Esophagus squamous epithelium (tissue), 4 donors: ENCODE results near the gene C2CD4C.

ENCODE experiments used
- POLR2A ChIP-seq, 4 donors: fragments of 450-650 bp; IDR thresholded peaks; one replicate each; pipeline ENCODE4 v1.6.1; 2017; ENCODE audit warnings: antibody characterized with exemption in 4 of 4, mild to moderate bottlenecking in 4 of 4, moderate library complexity in 3 of 4
- TF ChIP-seq, protein P1 (sequence below), 6 experiments: fragments of 450-650 bp in 4 of 6; fragments of 200-600 bp in 2 of 6; sonication (generic) in 2 of 6; IDR thresholded peaks; one replicate each; pipeline ENCODE4 v1.5.1; 2016 to 2019; ENCODE audit warnings: antibody characterized with exemption in 6 of 6, mild to moderate bottlenecking in 4 of 6, moderate library complexity in 4 of 6

DNA sequence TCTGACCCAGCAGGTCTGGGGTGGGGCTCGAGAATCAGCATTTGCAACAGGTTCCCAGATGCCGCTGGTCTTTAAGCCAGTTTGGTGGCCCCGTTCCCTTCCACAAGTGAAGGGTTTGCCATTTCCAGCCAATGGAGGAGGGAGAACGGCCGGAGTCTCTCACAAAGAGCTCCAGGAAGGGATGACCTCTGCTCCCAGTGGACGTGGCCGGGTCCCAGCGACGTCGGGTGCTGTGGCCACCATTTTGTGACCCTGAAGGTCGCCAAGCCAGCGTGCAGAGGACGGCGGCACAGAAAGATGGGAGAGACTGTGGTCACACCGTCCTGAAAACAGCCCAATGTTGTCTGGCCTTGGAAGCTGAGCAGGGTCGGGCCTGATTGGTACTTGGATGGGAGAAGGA lies 43.9 kb upstream of the C2CD4C start:
- TF ChIP-seq, protein P1, sequence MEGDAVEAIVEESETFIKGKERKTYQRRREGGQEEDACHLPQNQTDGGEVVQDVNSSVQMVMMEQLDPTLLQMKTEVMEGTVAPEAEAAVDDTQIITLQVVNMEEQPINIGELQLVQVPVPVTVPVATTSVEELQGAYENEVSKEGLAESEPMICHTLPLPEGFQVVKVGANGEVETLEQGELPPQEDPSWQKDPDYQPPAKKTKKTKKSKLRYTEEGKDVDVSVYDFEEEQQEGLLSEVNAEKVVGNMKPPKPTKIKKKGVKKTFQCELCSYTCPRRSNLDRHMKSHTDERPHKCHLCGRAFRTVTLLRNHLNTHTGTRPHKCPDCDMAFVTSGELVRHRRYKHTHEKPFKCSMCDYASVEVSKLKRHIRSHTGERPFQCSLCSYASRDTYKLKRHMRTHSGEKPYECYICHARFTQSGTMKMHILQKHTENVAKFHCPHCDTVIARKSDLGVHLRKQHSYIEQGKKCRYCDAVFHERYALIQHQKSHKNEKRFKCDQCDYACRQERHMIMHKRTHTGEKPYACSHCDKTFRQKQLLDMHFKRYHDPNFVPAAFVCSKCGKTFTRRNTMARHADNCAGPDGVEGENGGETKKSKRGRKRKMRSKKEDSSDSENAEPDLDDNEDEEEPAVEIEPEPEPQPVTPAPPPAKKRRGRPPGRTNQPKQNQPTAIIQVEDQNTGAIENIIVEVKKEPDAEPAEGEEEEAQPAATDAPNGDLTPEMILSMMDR (IDR thresholded peaks at IDR 0.05): no peak
- TF ChIP-seq POLR2A (IDR thresholded peaks at IDR 0.05): no peak
